ENCODE results near the gene PVALB.

The PVALB gene

DNA sequence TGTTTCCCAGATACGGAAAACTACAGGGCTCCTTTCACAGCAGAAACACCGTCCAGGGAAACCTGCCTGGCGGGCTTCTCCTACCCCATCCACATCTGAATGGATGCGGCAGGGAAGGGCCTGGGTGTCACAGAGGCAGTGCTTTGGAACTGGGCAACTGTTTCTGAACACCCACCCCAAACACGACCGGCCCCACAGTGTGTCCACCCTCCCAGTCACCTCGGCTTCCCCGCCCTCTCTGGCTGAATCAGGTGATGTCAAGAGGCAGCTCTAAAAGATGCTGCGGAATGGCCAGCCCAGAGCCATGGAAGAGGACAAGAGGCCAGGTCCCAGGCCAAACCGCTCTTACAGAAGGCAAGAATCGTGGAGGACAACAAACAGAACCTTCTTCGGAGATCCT lies 62.9 kb downstream of the PVALB start:
- no peak overlapping the region for H3K4me3 ChIP-seq (ENCODE audit: low read depth, low read length)
- H3K36me3 ChIP-seq, result no peaks in the 10 kb centered on the region
- no peak for DNase-seq
- TF ChIP-seq, protein P1, sequence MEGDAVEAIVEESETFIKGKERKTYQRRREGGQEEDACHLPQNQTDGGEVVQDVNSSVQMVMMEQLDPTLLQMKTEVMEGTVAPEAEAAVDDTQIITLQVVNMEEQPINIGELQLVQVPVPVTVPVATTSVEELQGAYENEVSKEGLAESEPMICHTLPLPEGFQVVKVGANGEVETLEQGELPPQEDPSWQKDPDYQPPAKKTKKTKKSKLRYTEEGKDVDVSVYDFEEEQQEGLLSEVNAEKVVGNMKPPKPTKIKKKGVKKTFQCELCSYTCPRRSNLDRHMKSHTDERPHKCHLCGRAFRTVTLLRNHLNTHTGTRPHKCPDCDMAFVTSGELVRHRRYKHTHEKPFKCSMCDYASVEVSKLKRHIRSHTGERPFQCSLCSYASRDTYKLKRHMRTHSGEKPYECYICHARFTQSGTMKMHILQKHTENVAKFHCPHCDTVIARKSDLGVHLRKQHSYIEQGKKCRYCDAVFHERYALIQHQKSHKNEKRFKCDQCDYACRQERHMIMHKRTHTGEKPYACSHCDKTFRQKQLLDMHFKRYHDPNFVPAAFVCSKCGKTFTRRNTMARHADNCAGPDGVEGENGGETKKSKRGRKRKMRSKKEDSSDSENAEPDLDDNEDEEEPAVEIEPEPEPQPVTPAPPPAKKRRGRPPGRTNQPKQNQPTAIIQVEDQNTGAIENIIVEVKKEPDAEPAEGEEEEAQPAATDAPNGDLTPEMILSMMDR (IDR thresholded peaks at IDR 0.05; ENCODE audit: low read depth, low read length), result no peak
- H3K4me1 ChIP-seq, result no peaks in the 10 kb centered on the region
- peaks cover 27% of the 10 kb centered on the region for H3K27me3 ChIP-seq
- no peaks in the 10 kb centered on the region for H3K9me3 ChIP-seq

DNA sequence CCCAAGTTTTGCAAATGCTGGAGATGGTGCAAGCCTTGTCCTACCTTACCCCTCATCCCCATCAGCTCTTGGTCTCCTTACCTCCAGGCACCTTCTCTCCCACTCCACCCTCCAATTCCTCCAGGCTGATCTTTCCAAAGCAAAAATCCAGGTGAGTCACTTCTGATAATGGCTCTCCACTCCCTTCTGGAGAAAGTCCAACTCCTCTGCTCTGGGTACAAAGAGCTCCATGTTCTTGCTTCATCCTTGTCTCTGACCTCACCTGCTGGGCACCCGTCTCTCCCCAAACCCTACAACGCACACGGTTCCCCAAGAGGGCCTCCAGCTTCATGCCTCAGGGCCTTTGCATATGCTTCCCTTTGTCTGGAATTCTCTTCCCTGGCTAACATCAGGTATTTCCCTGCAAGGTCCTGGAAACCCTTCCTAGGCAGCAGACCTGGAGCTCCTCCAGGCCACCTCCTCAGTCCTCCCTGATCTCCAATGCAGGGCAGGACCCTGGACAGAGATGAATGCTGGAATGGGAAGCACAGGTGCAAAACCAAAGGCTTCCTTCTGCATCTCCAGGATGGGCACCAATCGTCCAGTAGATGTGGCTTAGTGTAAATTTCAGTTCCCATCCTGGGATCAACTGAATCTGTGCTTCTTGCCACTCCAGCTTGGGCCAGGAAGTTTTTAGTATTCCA lies 63.6 kb downstream of the PVALB start:
- no peaks in the 10 kb centered on the region for H3K4me1 ChIP-seq
- DNase-seq, result no peak
- H3K4me3 ChIP-seq (ENCODE audit: low read depth, low read length), result no peak overlapping the region
- H3K27me3 ChIP-seq, result peaks cover 27% of the 10 kb centered on the region
- TF ChIP-seq, protein P1 (IDR thresholded peaks at IDR 0.05; ENCODE audit: low read depth, low read length), result no peak
- no peaks in the 10 kb centered on the region for H3K36me3 ChIP-seq
- no peaks in the 10 kb centered on the region for H3K9me3 ChIP-seq
